SK-N-SH (cell line): ENCODE measurements around the gene BOLL. TPM values are rescaled to one million over a fixed set of nuclear protein-coding genes. Genes with fewer than 3 reads are reported as not detected.
"Not testable (repeated sequence)": the region's sequence is repeated elsewhere in the genome, so short reads cannot be mapped to it uniquely, and the experiment has no call there.

Experiments
- CTCF ChIA-PET: fragments of 300-600, 350-600 bp; formaldehyde crosslinking; extraction: SDS; loops from one replicate; lab custom pipeline; 2021; lab: Yijun Ruan, JAX
- POLR2A ChIA-PET: fragments of 350-600 bp; sonication (Branson Sonifier 250); formaldehyde crosslinking; extraction: SDS; loops from one replicate; lab custom pipeline; 2020; ENCODE audit warnings: antibody characterized with exemption, inconsistent platforms; lab: Yijun Ruan, JAX
- DNase-seq: peaks from one replicate; pipeline ENCODE4 v3.0.0; 2012
- H2AFZ ChIP-seq: fragments of 200-600 bp; sonication (generic); 2 replicates; pipeline ENCODE4 v1.8.1; 2016; ENCODE audit warnings: antibody characterized with exemption, mild to moderate bottlenecking, low read depth
- H3F3A ChIP-seq: fragments of 200-600 bp; sonication (generic); replicated peaks from 2 replicates; pipeline ENCODE3; 2016; ENCODE audit warnings: antibody characterized with exemption, mild to moderate bottlenecking; ENCODE audit not compliant: insufficient read depth
- H3K27ac ChIP-seq, 2 experiments: fragments of 200-500 bp in 1 of 2; fragments of 200-600 bp in 1 of 2; sonication (Bioruptor generic) in 1 of 2; sonication (generic), shearing (Covaris generic) in 1 of 2; 2 replicates each; pipeline versions ENCODE4 v1.5.1 to v1.6.1; 2014 to 2016; ENCODE audit warnings: low read depth in 2 of 2, inconsistent platforms in 1 of 2, low read length in 1 of 2, mild to moderate bottlenecking in 1 of 2, mixed read lengths in 1 of 2
- H3K27me3 ChIP-seq: fragments of 200-600 bp; sonication (generic), shearing (Covaris generic); 2 replicates; pipeline ENCODE4 v1.6.1; 2016; ENCODE audit warnings: mixed run types; ENCODE audit not compliant: insufficient read depth
- H3K36me3 ChIP-seq, 2 experiments: fragments of 200-500 bp in 1 of 2; fragments of 200-600 bp in 1 of 2; sonication (Bioruptor generic) in 1 of 2; sonication (generic) in 1 of 2; replicated peaks in 1 of 2; 2 replicates each; pipeline versions ENCODE3 to v1.5.1; 2014 to 2016; ENCODE audit warnings: low read length in 1 of 2, mild to moderate bottlenecking in 1 of 2; ENCODE audit not compliant: insufficient read depth in 2 of 2, control insufficient read depth in 1 of 2
- H3K4me1 ChIP-seq, 2 experiments: fragments of 200-500 bp in 1 of 2; fragments of 200-600 bp in 1 of 2; sonication (Bioruptor generic) in 1 of 2; sonication (generic), shearing (Covaris generic) in 1 of 2; 2 replicates each; pipeline versions ENCODE4 v1.5.1 to v1.6.1; 2014 to 2016; ENCODE audit warnings: low read depth in 1 of 2, low read length in 1 of 2, mixed run types in 1 of 2; ENCODE audit not compliant: insufficient read depth in 2 of 2, control insufficient read depth in 1 of 2
- H3K4me2 ChIP-seq: fragments of 200-600 bp; sonication (generic), shearing (Covaris generic); 2 replicates; pipeline ENCODE4 v1.6.1; 2017; ENCODE audit warnings: mixed run types
- H3K4me3 ChIP-seq, 2 experiments: fragments of 200-500 bp in 1 of 2; fragments of 200-600 bp in 1 of 2; sonication (Bioruptor generic) in 1 of 2; sonication (generic), shearing (Covaris generic) in 1 of 2; 2 replicates each; pipeline versions ENCODE4 v1.5.1 to v1.8.1; 2014 to 2016; ENCODE audit warnings: low read depth in 2 of 2, inconsistent platforms in 1 of 2, low read length in 1 of 2, mild to moderate bottlenecking in 1 of 2, mixed read lengths in 1 of 2, moderate library complexity in 1 of 2
- H3K79me2 ChIP-seq: fragments of 200-600 bp; sonication (generic); 2 replicates; pipeline ENCODE4 v1.8.1; 2017; ENCODE audit warnings: mild to moderate bottlenecking; ENCODE audit not compliant: insufficient read depth
- H3K9ac ChIP-seq: fragments of 200-600 bp; sonication (generic); 2 replicates; pipeline ENCODE4 v1.6.1; 2017; ENCODE audit warnings: mixed run types
- H3K9me2 ChIP-seq: fragments of 200-600 bp; sonication (generic); 2 replicates; pipeline ENCODE4 v1.6.1; 2017; ENCODE audit warnings: mixed run types
- H3K9me3 ChIP-seq: fragments of 200-600 bp; sonication (generic); 2 replicates; pipeline ENCODE4 v1.6.1; 2017; ENCODE audit warnings: mixed run types, mild to moderate bottlenecking, moderate library complexity
- H4K20me1 ChIP-seq: fragments of 200-600 bp; sonication (generic); 2 replicates; pipeline ENCODE4 v1.6.1; 2017; ENCODE audit warnings: mild to moderate bottlenecking, mixed run types; ENCODE audit not compliant: insufficient read depth
- CHD2 ChIP-seq: fragments of 150-350 bp; IDR thresholded peaks from 2 replicates; pipeline ENCODE4 v1.6.1; 2018; ENCODE audit warnings: low read length; ENCODE audit not compliant: partially characterized antibody
- JUND ChIP-seq: IDR thresholded peaks from 2 replicates; pipeline ENCODE4 v1.4.0; 2012
- WGBS: methylation state at CpG from one replicate; pipeline ENCODE4 v1.1.6; 2017; ENCODE audit warnings: low lambda C conversion rate; 5-methylcytosine and 5-hydroxymethylcytosine counted together
- polyA plus RNA-seq, 3 experiments: library from polyadenylated mRNA; depleted of rRNA; stranded (reverse); fragments of >200 nt; gene quantifications; 2 replicates each; pipeline ENCODE4 v1.2.3, GENCODE V29; 2012
- TF ChIP-seq, protein P1 (sequence below): fragments of 150-350 bp; IDR thresholded peaks from 2 replicates; pipeline ENCODE4 v1.6.1; 2016; ENCODE audit warnings: mild to moderate bottlenecking, low read depth, low read length
- TF ChIP-seq, protein P2 (sequence below): IDR thresholded peaks from 2 replicates; pipeline ENCODE4 v1.6.1; 2012; ENCODE audit warnings: mild to moderate bottlenecking, low read depth, low read length, moderate library complexity

Gene BOLL
- polyA plus RNA-seq, 1 of the 3 experiments (the other 2 are of a cell fraction) = not detected

DNA sequence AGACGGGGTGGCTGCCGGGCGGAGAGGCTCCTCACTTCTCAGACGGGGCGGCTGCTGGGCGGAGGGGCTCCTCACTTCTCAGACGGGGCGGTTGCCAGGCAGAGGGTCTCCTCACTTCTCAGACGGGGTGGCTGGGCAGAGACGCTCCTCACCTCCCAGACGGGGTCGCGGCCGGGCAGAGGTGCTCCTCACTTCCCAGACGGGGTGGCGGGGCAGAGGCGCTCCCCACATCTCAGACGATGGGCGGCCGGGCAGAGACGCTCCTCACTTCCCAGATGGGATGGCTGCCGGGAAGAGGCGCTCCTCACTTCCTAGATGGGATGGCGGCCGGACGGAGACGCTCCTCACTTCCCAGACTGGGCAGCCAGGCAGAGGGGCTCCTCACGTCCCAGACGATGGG lies 88.5 kb downstream of the BOLL start:
- H3K4me3 ChIP-seq, H4K20me1 ChIP-seq, H3K4me1 ChIP-seq, POLR2A ChIA-PET, H3K36me3 ChIP-seq, H3K27me3 ChIP-seq, H3K9me3 ChIP-seq, CTCF ChIA-PET, DNase-seq, H2AFZ ChIP-seq, H3K9ac ChIP-seq, H3K79me2 ChIP-seq, H3K27ac ChIP-seq, H3K4me2 ChIP-seq, H3F3A ChIP-seq, H3K9me2 ChIP-seq: not testable (repeated sequence)
- WGBS = 90% methylated on average over 10 of the region's 29 CpGs

DNA sequence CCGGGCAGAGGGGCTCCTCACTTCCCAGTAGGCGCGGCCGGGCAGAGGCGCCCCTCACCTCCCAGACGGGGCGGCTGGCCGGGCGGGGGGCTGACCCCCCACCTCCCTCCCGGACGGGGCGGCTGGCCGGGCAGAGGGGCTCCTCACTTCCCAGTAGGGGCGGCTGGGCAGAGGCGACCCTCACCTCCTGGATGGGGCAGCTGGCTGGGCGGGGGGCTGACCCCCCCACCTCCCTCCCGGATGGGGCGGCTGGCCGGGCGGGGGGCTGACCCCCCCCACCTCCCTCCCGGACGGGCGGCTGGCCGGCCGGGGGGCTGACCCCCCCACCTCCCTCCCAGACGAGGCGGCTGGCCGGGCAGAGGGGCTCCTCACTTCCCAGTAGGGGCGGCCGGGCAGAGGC lies 89.1 kb downstream of the BOLL start:
- H4K20me1 ChIP-seq, POLR2A ChIA-PET, H3K4me2 ChIP-seq: not testable (repeated sequence)

DNA sequence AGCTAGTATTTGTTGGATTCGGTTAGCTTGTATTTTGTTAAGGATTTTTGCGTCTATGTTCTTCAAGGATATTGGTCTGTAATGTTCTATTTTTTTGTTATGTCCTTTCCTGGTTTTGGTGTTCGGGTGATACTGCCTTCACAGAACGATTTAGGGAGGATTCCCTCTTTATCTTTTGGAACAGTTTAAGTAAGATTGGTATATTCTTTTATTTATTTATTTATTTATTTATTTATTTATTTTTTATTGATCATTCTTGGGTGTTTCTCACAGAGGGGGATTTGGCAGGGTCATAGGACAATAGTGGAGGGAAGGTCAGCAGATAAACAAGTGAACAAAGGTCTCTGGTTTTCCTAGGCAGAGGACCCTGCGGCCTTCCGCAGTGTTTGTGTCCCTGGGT lies 89.9 kb downstream of the BOLL start:
- WGBS = 82% methylated on average over 4 of the region's 6 CpGs

More for the DNA sequence above, 89.1 kb downstream of the BOLL start:
- H3K36me3 ChIP-seq, H3F3A ChIP-seq, H3K27me3 ChIP-seq, DNase-seq, H3K9ac ChIP-seq, H2AFZ ChIP-seq, H3K9me2 ChIP-seq, H3K4me1 ChIP-seq, H3K79me2 ChIP-seq, H3K9me3 ChIP-seq, H3K27ac ChIP-seq, CTCF ChIA-PET, H3K4me3 ChIP-seq: not testable (repeated sequence)
- WGBS = no CpG with 5 or more reads among the region's 30 CpGs

GRCh38 chr2:197677483-197677882 lies 107.6 kb downstream of the BOLL start:
- Histone ChIP-seq H3K4me3 (no peak overlapping the region), H3K79me2 (no peaks in the 10 kb centered on the region), H3F3A (peaks cover 3% of the 10 kb centered on the region), H3K27me3 (no peaks in the 10 kb centered on the region), H3K9ac (no peak overlapping the region), H2AFZ (no peak overlapping the region; the same call in 1 of the 2 replicates), H3K36me3 (no peaks in the 10 kb centered on the region), H3K27ac (no peak overlapping the region), H4K20me1 (no peaks in the 10 kb centered on the region), H3K9me3 (no peaks in the 10 kb centered on the region), H3K9me2 (no peaks in the 10 kb centered on the region), H3K4me2 (no peak overlapping the region), H3K4me1 (peaks cover 0 to 5% of the 10 kb centered on the region in 2 experiments; a peak in 2 of 4 replicates)
- no peak for DNase-seq
- ChIA-PET CTCF (no interaction called here), POLR2A (no interaction called here)
- WGBS = 21% methylated on average over 2 of the region's 2 CpGs
- TF ChIP-seq JUND = peak; percentile 14; the same call in 1 of the 2 replicates
- TF ChIP-seq, protein P1, sequence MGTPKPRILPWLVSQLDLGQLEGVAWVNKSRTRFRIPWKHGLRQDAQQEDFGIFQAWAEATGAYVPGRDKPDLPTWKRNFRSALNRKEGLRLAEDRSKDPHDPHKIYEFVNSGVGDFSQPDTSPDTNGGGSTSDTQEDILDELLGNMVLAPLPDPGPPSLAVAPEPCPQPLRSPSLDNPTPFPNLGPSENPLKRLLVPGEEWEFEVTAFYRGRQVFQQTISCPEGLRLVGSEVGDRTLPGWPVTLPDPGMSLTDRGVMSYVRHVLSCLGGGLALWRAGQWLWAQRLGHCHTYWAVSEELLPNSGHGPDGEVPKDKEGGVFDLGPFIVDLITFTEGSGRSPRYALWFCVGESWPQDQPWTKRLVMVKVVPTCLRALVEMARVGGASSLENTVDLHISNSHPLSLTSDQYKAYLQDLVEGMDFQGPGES = no peak
- no peak for TF ChIP-seq CHD2
- TF ChIP-seq, protein P2, sequence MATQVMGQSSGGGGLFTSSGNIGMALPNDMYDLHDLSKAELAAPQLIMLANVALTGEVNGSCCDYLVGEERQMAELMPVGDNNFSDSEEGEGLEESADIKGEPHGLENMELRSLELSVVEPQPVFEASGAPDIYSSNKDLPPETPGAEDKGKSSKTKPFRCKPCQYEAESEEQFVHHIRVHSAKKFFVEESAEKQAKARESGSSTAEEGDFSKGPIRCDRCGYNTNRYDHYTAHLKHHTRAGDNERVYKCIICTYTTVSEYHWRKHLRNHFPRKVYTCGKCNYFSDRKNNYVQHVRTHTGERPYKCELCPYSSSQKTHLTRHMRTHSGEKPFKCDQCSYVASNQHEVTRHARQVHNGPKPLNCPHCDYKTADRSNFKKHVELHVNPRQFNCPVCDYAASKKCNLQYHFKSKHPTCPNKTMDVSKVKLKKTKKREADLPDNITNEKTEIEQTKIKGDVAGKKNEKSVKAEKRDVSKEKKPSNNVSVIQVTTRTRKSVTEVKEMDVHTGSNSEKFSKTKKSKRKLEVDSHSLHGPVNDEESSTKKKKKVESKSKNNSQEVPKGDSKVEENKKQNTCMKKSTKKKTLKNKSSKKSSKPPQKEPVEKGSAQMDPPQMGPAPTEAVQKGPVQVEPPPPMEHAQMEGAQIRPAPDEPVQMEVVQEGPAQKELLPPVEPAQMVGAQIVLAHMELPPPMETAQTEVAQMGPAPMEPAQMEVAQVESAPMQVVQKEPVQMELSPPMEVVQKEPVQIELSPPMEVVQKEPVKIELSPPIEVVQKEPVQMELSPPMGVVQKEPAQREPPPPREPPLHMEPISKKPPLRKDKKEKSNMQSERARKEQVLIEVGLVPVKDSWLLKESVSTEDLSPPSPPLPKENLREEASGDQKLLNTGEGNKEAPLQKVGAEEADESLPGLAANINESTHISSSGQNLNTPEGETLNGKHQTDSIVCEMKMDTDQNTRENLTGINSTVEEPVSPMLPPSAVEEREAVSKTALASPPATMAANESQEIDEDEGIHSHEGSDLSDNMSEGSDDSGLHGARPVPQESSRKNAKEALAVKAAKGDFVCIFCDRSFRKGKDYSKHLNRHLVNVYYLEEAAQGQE = no peak

More for the DNA sequence above, 89.9 kb downstream of the BOLL start:
- H3K27me3 ChIP-seq, H3K4me3 ChIP-seq, H3F3A ChIP-seq, POLR2A ChIA-PET, H3K79me2 ChIP-seq, H3K36me3 ChIP-seq, H3K4me1 ChIP-seq, DNase-seq, CTCF ChIA-PET, H3K4me2 ChIP-seq, H2AFZ ChIP-seq, H3K9ac ChIP-seq, H3K9me3 ChIP-seq, H3K27ac ChIP-seq, H3K9me2 ChIP-seq, H4K20me1 ChIP-seq: not testable (repeated sequence)
